SU-DHL-6 (cell line): Measurements from ENCODE around the gene KNTC1.

Experiments
- EZH2phosphoT487 ChIP-seq: fragments of 200-600 bp; sonication (generic), shearing (Covaris generic); conservative IDR thresholded peaks from 2 replicates; pipeline ENCODE4 v1.6.1; 2018; ENCODE audit warnings: mild to moderate bottlenecking, antibody characterized with exemption, low read length, moderate library complexity, mixed read lengths
- TF ChIP-seq, protein P1 (sequence below): fragments of 200-600 bp; sonication (generic); IDR thresholded peaks from one replicate; pipeline ENCODE4 v1.5.1; 2017; ENCODE audit warnings: antibody characterized with exemption, mild to moderate bottlenecking, low read length, moderate library complexity; ENCODE audit not compliant: insufficient read depth, poor library complexity, severe bottlenecking

DNA sequence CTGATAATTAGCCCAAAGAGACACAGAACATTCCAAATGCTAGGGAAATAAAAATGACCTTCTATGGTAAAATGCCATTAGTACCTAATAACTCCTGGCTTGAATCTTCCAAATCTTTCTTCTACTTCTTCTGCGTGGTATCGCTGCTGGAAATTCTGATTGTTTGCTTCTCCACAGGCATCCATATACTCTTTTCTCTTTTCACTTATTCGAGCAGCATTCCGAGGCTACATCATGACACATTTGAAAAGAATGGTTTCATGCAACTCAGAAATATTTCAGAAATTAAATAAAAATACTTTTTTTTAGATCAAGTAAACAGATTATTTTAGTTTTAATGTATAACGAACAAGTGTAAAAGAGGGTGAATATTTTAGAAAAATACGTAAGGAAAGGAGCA lies 45.2 kb upstream of the KNTC1 start:
- TF ChIP-seq, protein P1, sequence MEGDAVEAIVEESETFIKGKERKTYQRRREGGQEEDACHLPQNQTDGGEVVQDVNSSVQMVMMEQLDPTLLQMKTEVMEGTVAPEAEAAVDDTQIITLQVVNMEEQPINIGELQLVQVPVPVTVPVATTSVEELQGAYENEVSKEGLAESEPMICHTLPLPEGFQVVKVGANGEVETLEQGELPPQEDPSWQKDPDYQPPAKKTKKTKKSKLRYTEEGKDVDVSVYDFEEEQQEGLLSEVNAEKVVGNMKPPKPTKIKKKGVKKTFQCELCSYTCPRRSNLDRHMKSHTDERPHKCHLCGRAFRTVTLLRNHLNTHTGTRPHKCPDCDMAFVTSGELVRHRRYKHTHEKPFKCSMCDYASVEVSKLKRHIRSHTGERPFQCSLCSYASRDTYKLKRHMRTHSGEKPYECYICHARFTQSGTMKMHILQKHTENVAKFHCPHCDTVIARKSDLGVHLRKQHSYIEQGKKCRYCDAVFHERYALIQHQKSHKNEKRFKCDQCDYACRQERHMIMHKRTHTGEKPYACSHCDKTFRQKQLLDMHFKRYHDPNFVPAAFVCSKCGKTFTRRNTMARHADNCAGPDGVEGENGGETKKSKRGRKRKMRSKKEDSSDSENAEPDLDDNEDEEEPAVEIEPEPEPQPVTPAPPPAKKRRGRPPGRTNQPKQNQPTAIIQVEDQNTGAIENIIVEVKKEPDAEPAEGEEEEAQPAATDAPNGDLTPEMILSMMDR = no peak
- TF ChIP-seq EZH2phosphoT487 = no peak
